ENCODE data around the gene HGF. TPM values are rescaled to one million over a fixed set of nuclear protein-coding genes. Genes with fewer than 3 reads are reported as not detected.

HGF gene
- total RNA-seq, 1 donor from 2014 or later = not detected

DNA sequence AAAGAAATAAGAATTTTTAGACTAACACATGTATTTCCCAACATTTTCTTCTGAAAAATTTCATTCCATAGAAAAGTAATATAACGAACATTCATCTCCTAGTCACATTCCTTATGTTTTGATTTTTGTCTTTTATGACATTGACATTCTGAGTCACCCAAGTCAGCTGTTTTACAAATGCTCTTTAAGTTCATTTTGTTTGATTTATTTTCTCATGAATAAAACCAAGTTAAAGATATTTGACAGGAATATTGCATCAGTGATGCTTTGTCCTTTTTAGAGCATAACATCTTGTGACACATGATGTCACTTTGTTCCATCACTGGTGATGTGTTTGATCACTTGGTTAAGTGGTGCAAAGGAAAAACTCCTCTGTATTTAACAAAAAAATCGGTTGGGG, 48.4 kb downstream of the HGF start:
- no peaks in the 10 kb centered on the region for H3K9me3 ChIP-seq (ENCODE audit: insufficient read depth, low read depth, low read length)
- no peak overlapping the region for H3K27ac ChIP-seq (ENCODE audit: low read depth, low read length)
- Mint-ChIP-seq H3K9me3 (ENCODE audit: unreplicated experiment) (no peaks in the 10 kb centered on the region), H3K27ac (ENCODE audit: unreplicated experiment) (no peak overlapping the region), H3K27me3 (ENCODE audit: low read depth, unreplicated experiment) (no peaks in the 10 kb centered on the region), H3K36me3 (ENCODE audit: low read depth, unreplicated experiment) (no peaks in the 10 kb centered on the region), H3K4me3 (ENCODE audit: unreplicated experiment) (no peak overlapping the region), H3K4me1 (ENCODE audit: low read depth, unreplicated experiment) (peaks cover 13% of the 10 kb centered on the region)
- DNase-seq (ENCODE audit: low read depth) (peak; percentile 1), FAIRE-seq (no peak)
- no peaks in the 10 kb centered on the region for H4K20me1 ChIP-seq (ENCODE audit: insufficient read depth, low read length)
- no peak overlapping the region for H2AFZ ChIP-seq (ENCODE audit: low read depth, low read length)
- H3K27me3 ChIP-seq (ENCODE audit: insufficient read depth, low read length) = no peaks in the 10 kb centered on the region
- no peak overlapping the region for H3K4me2 ChIP-seq (ENCODE audit: low read length)
- H3K4me3 ChIP-seq (ENCODE audit: insufficient read depth, low read depth, low read length) = no peak overlapping the region
- no peaks in the 10 kb centered on the region for H3K36me3 ChIP-seq (ENCODE audit: insufficient read depth, low read length)
- H3K79me2 ChIP-seq (ENCODE audit: insufficient read depth, low read length) = no peaks in the 10 kb centered on the region
- TF ChIP-seq, protein P1, sequence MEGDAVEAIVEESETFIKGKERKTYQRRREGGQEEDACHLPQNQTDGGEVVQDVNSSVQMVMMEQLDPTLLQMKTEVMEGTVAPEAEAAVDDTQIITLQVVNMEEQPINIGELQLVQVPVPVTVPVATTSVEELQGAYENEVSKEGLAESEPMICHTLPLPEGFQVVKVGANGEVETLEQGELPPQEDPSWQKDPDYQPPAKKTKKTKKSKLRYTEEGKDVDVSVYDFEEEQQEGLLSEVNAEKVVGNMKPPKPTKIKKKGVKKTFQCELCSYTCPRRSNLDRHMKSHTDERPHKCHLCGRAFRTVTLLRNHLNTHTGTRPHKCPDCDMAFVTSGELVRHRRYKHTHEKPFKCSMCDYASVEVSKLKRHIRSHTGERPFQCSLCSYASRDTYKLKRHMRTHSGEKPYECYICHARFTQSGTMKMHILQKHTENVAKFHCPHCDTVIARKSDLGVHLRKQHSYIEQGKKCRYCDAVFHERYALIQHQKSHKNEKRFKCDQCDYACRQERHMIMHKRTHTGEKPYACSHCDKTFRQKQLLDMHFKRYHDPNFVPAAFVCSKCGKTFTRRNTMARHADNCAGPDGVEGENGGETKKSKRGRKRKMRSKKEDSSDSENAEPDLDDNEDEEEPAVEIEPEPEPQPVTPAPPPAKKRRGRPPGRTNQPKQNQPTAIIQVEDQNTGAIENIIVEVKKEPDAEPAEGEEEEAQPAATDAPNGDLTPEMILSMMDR (IDR thresholded peaks at IDR 0.05; ENCODE audit: insufficient read depth, low read depth, low read length) = no peak
- TF ChIP-seq EZH2 (IDR thresholded peaks at IDR 0.05; ENCODE audit: insufficient read depth, low read length) = no peak
- no peak overlapping the region for H3K9ac ChIP-seq (ENCODE audit: low read length)
- no peaks in the 10 kb centered on the region for H3K4me1 ChIP-seq (ENCODE audit: insufficient read depth, low read length)

DNA sequence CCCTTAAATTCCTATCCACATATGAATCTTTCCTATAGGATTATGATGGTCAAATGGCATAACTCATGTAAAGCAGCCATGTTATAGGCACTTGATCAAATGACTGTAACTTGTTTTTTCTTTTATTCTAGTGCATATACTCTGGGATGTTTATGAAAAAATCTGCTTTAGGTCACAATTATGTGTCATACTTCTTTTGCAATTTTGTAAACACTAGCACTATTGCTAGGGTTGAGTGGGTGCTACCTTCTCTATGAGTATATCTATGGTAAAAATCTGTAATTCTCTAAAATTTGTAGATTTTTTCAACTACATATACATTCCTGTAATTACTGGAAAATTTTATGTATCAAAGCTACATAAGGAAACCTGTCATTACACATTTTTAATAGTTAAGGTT, 50.0 kb downstream of the HGF start:
- H3K9me3 Mint-ChIP-seq (ENCODE audit: unreplicated experiment) = no peaks in the 10 kb centered on the region
- H3K36me3 Mint-ChIP-seq (ENCODE audit: low read depth, unreplicated experiment) = no peaks in the 10 kb centered on the region
- H3K9ac ChIP-seq (ENCODE audit: low read length) = no peak overlapping the region
- H3K36me3 ChIP-seq (ENCODE audit: insufficient read depth, low read length) = no peaks in the 10 kb centered on the region
- H3K79me2 ChIP-seq (ENCODE audit: insufficient read depth, low read length) = no peaks in the 10 kb centered on the region
- no peak overlapping the region for H3K27ac Mint-ChIP-seq (ENCODE audit: unreplicated experiment)
- no peaks in the 10 kb centered on the region for H4K20me1 ChIP-seq (ENCODE audit: insufficient read depth, low read length)
- no peak overlapping the region for H3K4me2 ChIP-seq (ENCODE audit: low read length)
- H3K4me3 ChIP-seq (ENCODE audit: insufficient read depth, low read depth, low read length) = no peak overlapping the region
- H3K9me3 ChIP-seq (ENCODE audit: insufficient read depth, low read depth, low read length) = no peaks in the 10 kb centered on the region
- H3K27ac ChIP-seq (ENCODE audit: low read depth, low read length) = no peak overlapping the region
- DNase-seq (ENCODE audit: low read depth) = no peak
- H3K4me1 Mint-ChIP-seq (ENCODE audit: low read depth, unreplicated experiment) = peaks cover 2% of the 10 kb centered on the region
- H3K4me1 ChIP-seq (ENCODE audit: insufficient read depth, low read length) = no peaks in the 10 kb centered on the region
- no peaks in the 10 kb centered on the region for H3K27me3 ChIP-seq (ENCODE audit: insufficient read depth, low read length)
- no peak overlapping the region for H3K4me3 Mint-ChIP-seq (ENCODE audit: unreplicated experiment)
- TF ChIP-seq EZH2 (IDR thresholded peaks at IDR 0.05; ENCODE audit: insufficient read depth, low read length) = no peak
- TF ChIP-seq, protein P1 (IDR thresholded peaks at IDR 0.05; ENCODE audit: insufficient read depth, low read depth, low read length) = no peak
- no peaks in the 10 kb centered on the region for H3K27me3 Mint-ChIP-seq (ENCODE audit: low read depth, unreplicated experiment)
- no peak overlapping the region for H2AFZ ChIP-seq (ENCODE audit: low read depth, low read length)
- no peak for FAIRE-seq

DNA sequence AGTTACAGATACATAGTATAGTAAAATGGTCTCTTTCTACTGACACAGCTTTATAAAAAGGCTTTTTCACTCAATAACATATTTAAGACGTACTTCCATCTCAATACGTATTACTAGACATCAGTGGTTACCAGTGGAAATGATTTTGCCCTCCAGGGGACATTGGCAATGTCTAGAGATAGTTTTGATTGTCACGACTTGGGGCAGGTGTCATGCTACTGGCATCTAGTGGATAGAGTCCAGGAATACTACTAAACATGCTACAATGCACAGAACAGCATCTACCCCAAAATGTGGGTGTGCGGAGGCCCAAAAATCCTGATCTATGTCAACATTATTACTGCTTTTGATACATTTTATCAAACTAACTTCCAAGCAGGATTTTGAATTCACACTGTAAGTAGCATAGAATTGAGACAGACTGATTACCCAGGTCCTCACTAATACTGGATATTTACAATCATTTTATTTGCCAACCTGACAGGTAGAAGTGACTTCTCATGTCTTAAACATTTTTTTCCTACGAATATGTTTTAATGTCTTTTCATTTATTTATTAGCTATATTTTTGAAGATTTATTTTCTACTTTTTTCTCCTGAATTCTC, 53.8 kb downstream of the HGF start:
- Histone ChIP-seq H3K27me3 (ENCODE audit: insufficient read depth, low read length) (no peaks in the 10 kb centered on the region), H3K36me3 (ENCODE audit: insufficient read depth, low read length) (no peaks in the 10 kb centered on the region), H3K79me2 (ENCODE audit: insufficient read depth, low read length) (no peaks in the 10 kb centered on the region), H3K9me3 (ENCODE audit: insufficient read depth, low read depth, low read length) (no peaks in the 10 kb centered on the region), H2AFZ (ENCODE audit: low read depth, low read length) (no peak overlapping the region), H3K4me2 (ENCODE audit: low read length) (no peak overlapping the region), H3K9ac (ENCODE audit: low read length) (no peak overlapping the region), H3K27ac (ENCODE audit: low read depth, low read length) (no peak overlapping the region), H3K4me1 (ENCODE audit: insufficient read depth, low read length) (no peaks in the 10 kb centered on the region), H4K20me1 (ENCODE audit: insufficient read depth, low read length) (no peaks in the 10 kb centered on the region), H3K4me3 (ENCODE audit: insufficient read depth, low read depth, low read length) (no peak overlapping the region)
- DNase-seq (ENCODE audit: low read depth) (peak; percentile 35), FAIRE-seq (peak; percentile 65)
- H3K9me3 Mint-ChIP-seq (ENCODE audit: unreplicated experiment) = no peaks in the 10 kb centered on the region
- no peaks in the 10 kb centered on the region for H3K27me3 Mint-ChIP-seq (ENCODE audit: low read depth, unreplicated experiment)
- no peak overlapping the region for H3K27ac Mint-ChIP-seq (ENCODE audit: unreplicated experiment)
- no peak overlapping the region for H3K4me3 Mint-ChIP-seq (ENCODE audit: unreplicated experiment)
- no peaks in the 10 kb centered on the region for H3K36me3 Mint-ChIP-seq (ENCODE audit: low read depth, unreplicated experiment)
- TF ChIP-seq, protein P1 (IDR thresholded peaks at IDR 0.05; ENCODE audit: insufficient read depth, low read depth, low read length) = peak; percentile 34
- no peak for TF ChIP-seq EZH2 (IDR thresholded peaks at IDR 0.05; ENCODE audit: insufficient read depth, low read length)
- H3K4me1 Mint-ChIP-seq (ENCODE audit: low read depth, unreplicated experiment) = no peaks in the 10 kb centered on the region
